ENCODE measurements around the gene TBC1D2. TPM values are rescaled to one million over a fixed set of nuclear protein-coding genes. Genes with fewer than 3 reads are reported as not detected.

Gene TBC1D2
- total and polyA plus RNA-seq, 10 of the 15 experiments (the other 5 are each of a cell fraction or from before 2014, with no cell fraction given), result 0.04 to 1.6 (median 1.1) TPM

DNA sequence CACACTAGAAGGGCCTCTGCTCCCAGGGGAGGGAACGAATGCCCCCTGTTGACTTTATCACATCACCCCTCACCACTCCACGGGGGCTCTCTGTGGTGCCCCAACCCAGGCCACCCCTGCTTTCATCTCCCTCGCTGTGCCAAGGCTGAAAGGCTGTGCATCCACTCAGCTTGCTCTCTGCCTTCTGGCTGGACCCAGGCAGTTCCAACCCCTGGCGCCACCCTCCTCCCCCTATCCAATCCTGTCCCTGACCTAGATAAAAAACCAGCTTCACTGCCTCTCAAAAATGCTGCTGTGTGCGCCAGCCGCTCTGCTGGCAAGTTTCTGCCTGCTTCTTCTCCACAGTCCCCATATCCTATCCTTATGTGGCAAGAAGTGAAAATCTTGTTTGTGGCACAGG lies 40.6 kb downstream of the TBC1D2 start (continued):
- TF ChIP-seq, protein P1, sequence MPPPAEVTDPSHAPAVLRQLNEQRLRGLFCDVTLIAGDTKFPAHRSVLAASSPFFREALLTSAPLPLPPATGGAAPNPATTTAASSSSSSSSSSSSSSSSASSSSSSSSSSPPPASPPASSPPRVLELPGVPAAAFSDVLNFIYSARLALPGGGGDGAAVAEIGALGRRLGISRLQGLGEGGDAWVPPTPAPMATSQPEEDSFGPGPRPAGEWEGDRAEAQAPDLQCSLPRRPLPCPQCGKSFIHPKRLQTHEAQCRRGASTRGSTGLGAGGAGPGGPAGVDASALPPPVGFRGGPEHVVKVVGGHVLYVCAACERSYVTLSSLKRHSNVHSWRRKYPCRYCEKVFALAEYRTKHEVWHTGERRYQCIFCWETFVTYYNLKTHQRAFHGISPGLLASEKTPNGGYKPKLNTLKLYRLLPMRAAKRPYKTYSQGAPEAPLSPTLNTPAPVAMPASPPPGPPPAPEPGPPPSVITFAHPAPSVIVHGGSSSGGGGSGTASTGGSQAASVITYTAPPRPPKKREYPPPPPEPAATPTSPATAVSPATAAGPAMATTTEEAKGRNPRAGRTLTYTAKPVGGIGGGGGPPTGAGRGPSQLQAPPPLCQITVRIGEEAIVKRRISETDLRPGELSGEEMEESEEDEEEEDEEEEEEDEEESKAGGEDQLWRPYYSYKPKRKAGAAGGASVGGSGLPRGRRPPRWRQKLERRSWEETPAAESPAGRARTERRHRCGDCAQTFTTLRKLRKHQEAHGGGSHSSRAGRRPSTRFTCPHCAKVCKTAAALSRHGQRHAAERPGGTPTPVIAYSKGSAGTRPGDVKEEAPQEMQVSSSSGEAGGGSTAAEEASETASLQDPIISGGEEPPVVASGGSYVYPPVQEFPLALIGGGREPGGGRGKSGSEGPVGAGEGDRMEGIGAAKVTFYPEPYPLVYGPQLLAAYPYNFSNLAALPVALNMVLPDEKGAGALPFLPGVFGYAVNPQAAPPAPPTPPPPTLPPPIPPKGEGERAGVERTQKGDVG (CRISPR knock-in tag; IDR thresholded peaks at IDR 0.05), result no peak
- TF ChIP-seq MEF2B (IDR thresholded peaks at IDR 0.05; ENCODE audit: partially characterized antibody, poor library complexity, severe bottlenecking) (no peak), IKZF2 (IDR thresholded peaks at IDR 0.05) (no peak), RFX5 (IDR thresholded peaks at IDR 0.05; ENCODE audit: low read depth, low read length) (no peak), RBBP5 (conservative IDR thresholded peaks at IDR 0.05) (no peak), ZBED1 (IDR thresholded peaks at IDR 0.05; ENCODE audit: borderline replicate concordance) (no peak), FOS (IDR thresholded peaks at IDR 0.05; ENCODE audit: borderline replicate concordance, extremely low read depth, insufficient read length) (no peak), TBL1XR1 (IDR thresholded peaks at IDR 0.05; ENCODE audit: low read depth, low read length) (no peak)
- TF ChIP-seq, protein P2, sequence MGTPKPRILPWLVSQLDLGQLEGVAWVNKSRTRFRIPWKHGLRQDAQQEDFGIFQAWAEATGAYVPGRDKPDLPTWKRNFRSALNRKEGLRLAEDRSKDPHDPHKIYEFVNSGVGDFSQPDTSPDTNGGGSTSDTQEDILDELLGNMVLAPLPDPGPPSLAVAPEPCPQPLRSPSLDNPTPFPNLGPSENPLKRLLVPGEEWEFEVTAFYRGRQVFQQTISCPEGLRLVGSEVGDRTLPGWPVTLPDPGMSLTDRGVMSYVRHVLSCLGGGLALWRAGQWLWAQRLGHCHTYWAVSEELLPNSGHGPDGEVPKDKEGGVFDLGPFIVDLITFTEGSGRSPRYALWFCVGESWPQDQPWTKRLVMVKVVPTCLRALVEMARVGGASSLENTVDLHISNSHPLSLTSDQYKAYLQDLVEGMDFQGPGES (IDR thresholded peaks at IDR 0.05), result no peak
- TF ChIP-seq, protein P3, sequence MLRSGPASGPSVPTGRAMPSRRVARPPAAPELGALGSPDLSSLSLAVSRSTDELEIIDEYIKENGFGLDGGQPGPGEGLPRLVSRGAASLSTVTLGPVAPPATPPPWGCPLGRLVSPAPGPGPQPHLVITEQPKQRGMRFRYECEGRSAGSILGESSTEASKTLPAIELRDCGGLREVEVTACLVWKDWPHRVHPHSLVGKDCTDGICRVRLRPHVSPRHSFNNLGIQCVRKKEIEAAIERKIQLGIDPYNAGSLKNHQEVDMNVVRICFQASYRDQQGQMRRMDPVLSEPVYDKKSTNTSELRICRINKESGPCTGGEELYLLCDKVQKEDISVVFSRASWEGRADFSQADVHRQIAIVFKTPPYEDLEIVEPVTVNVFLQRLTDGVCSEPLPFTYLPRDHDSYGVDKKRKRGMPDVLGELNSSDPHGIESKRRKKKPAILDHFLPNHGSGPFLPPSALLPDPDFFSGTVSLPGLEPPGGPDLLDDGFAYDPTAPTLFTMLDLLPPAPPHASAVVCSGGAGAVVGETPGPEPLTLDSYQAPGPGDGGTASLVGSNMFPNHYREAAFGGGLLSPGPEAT (IDR thresholded peaks at IDR 0.05; ENCODE audit: low read depth), result no peak
